NCI-H1417 (cell line): ENCODE data around the gene MRPS27.

ENCODE experiments used
- DNase-seq, 3 experiments: peaks; one replicate each; lab custom pipeline; 2025; lab: John Stamatoyannopoulos, UW

The MRPS27 gene

DNA sequence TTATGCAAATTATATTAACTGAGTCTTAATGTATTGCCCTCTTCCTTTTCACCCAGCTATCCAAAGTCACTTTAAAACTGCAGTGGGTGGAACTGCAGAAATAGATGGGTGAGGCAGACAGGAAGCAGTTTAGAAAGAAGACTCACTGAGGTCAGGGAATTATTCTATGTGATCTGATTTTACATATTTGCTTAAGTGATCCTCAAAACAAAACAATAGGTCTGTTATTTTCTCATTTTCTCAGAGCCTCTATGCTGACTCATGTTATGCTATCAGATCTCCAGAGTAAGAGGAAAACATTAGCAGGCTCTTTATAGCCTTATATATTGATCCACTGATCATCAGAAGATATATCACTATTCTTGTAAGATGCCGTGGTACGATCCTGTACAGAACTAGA, 63.5 kb downstream of the MRPS27 start:
- no peak for DNase-seq

DNA sequence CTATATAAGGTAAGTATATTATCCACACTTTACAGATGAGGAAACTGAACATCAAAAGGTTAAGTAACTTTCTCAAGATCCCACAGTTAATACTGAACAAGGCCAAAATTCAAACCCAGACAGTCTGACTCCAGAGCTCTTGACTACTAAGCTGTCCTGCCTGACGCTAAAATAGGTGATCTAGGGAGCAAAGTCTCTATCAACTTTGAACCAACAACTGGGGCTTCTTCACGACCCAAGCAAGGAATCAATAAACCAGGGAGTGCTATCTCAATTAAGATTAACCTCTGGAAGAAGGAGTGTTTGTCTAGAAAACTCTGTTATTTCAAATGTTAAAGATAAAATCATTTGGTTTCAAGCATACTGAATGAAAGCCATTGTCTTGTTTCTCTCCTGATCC, 64.4 kb downstream of the MRPS27 start:
- DNase-seq = no peak

DNA sequence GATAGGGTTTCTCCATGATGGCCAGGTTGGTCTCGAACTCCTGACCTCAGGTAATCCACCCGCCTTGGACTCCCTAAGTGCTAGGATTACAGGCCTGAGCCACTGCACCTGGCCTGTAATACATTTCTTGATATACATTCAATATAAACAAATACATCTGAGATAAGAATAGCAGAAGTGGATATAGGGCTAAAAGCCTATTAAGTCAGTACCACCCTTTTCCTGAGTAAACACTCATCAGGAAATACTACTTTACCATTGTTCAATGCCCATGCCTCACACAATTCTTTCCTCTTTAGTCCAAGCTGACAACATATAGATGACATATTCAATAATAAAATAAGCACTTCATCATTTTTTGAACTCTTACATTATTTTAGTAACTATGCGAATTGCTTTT, 64.8 kb downstream of the MRPS27 start:
- DNase-seq = peak in 1 of 3 experiments; percentile 36

DNA sequence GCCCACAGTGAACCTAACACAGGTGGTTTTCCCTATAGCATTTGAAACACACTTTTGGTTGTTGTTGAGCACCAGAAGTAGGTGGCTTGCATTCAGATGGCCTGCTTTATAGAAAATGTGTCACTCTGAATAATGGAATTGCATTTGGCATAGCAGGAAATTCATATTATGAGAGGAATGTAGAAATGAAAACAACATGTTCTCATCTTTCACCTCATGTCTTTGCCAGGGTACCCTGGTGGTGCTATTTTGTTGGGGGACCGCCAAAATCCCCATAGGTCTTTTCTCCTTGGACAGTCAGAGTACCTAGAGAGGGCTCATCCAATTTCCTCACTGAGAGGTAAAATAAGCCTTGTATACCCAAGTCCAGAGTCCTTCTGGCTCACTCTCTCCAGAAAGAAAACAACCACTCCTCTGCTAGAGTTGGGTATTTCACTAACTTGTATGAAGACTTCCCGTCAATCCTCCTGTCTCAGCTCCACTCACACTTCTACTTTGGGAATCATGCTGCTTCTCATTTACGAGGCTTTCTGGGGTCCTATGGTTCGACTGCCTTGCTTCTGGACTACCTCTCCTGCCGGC, 67.4 kb downstream of the MRPS27 start:
- DNase-seq = no peak

DNA sequence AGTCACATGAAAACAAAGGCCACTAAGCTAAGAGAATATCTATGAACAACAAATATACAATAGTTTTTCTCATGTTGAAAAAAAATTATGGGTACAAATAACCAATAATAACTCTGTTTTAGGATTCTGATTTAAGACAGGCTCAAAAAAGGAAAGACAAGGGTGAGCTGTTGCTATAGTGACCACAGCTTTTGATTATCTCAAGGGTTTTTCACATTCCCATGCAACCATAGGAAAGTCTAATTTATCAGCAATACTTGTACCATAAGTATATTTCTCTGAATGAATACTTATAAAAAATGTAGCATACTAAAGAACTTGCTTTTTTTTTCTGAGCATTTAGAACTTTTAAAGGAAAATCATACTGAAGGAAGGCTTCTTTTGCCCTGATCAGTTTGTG, 68.0 kb downstream of the MRPS27 start:
- no peak for DNase-seq

DNA sequence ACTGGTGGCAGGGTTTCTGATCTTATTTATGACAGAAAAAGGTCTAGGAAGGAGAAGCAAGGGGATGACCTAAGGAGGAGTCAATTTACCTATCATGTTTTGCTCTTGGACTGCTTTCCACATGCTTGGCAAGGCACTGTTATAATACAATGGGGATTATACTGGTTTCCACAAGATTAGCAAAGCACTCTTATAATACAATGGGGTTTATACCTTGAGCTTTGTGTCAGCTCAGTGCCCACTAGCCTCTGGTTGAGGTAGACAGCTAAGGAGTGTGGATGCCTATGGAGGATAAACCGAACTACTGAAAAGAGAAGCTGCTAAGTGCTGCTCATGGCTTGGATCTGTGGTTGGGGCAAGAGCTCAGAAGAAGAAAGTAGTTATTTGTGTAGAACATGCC, 68.7 kb downstream of the MRPS27 start:
- no peak for DNase-seq

DNA sequence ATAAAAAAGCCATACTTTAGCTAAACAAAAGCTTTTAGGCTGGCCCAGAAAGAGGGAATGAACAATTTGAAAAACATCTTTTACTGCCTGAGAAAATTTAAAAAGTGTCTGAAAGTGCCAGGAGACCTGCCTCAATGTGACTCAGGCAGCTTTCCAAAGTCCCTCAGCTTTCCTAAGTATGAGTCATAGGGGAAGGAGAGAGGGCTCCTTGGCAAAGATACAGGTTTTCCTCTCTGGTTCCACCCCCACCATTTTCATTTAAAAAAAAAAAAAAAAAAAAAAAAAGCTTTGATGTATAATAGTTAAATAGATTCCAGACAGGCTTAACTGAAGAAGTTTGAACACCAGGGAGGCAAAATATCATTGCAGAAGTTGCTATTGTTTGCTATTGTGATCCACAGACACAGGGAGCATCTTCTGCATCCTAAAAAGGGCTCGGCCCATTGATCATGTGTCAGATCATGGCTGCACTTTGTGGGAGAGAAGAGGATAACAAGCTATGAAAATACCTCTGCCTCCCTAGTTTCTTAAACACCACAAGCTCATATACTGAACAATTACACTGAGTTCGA, 71.5 kb downstream of the MRPS27 start:
- DNase-seq = no peak

DNA sequence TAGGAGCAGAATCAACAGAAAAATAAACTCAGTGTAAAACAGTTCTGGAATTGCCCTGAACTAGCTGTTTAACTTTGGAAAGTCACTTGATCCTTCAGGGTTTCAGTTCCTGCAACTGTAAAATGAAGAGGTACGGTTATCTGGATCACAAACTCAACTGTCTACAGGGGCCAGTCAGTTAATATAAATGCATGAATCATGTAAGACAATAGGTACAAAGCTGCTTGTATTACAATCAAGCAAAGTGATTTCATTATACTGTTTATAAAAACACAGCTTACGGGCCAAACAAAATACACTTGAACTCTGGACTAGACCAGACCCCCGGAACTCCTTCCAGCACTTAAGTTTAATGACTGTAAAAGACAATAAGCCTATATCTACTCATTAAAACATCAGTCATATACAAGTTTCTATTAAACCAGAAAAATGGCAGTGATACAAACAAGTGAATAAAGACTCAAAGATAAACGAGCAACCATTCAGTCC, 73.0 kb downstream of the MRPS27 start:
- no peak for DNase-seq

DNA sequence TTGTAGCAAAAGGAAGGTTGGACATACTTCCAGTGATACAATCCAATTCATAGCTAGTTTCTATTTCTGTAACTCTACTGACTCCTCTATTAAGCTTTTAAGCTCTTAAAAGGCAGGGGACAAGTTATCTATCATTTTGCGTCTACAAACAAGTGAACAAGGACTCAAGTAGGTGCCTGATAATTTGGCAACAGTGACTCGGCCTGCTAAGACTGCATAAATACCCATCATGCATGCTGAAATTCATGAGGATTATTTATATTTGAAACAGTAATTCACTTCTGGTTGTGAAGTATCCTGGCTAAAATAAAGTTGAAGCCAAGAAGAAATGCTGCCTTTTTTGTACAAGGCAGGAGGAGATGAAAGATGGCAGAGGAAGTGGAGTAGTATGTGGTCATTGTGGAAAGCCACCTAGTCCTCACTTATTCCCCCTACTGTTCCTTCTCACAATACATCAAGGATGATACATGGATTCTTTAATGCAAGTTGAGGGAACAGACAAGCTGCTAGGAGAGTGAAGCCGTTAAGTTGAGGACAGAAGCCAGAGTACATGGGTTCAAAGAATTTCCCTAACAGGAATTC, 74.0 kb downstream of the MRPS27 start:
- DNase-seq = peak in 2 of 3 experiments; percentile 2 to 46

DNA sequence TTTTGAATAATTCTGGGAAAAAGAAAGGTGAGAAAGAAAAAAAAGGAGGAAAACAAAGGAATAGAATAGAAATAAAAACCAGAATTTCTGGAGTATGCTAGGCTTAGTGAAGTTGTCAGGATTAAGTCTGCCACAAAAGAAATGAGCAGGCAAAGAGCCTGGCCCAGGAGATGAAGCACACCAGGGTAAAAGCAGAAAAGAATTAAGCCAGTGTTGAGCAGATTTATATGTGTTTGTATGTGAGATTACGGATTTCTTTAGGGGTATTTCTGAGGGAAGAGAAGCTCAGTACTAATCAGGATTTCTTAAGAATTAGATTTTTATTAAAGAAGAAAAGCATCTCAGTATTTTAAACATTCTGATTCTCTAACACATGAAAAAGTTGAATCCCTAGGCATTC, 74.5 kb downstream of the MRPS27 start:
- DNase-seq = no peak

DNA sequence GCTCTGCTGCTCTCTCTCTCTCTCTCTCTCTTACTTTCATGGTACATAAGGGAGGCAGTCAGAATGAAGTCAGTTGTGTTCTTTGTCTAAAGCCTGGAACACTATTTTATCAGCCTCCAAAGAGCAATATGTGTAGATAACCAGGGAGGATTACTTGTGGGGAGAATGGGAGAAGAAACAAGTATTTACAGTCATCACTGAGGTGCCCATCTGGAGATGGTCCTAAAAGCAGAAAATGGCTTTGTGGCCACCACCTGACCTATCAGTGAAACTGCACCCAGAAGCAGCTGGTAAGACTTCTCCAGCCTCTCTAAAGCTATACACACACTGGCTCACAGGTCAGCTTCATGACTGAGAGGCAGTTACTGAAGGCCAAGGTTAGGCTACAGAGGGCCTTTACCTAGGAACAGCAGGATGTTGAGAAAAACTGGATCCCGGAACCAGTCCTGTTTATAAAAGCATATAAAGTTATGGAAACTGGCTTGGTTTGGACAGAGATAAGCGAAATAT, 75.1 kb downstream of the MRPS27 start:
- peak; percentile 7 to 66 (median 11) for DNase-seq

DNA sequence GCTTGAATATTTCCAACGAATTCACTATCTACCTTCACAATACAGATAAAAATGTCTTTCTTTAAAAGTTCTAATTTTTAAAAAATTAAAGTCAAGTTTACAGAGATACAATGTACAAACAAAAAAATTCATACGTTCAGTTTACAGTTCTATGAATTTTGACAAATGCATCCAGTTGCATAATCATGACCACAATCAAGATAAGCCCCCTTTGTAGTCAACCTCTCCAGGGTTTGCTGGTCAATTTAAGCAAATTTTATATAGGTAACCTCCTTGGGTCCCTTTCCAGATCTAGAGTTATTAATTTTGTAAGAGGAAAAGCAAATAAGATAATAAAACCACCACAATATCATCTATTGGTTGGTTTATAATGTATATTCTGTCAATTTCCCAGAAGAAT, 76.3 kb downstream of the MRPS27 start:
- no peak for DNase-seq

DNA sequence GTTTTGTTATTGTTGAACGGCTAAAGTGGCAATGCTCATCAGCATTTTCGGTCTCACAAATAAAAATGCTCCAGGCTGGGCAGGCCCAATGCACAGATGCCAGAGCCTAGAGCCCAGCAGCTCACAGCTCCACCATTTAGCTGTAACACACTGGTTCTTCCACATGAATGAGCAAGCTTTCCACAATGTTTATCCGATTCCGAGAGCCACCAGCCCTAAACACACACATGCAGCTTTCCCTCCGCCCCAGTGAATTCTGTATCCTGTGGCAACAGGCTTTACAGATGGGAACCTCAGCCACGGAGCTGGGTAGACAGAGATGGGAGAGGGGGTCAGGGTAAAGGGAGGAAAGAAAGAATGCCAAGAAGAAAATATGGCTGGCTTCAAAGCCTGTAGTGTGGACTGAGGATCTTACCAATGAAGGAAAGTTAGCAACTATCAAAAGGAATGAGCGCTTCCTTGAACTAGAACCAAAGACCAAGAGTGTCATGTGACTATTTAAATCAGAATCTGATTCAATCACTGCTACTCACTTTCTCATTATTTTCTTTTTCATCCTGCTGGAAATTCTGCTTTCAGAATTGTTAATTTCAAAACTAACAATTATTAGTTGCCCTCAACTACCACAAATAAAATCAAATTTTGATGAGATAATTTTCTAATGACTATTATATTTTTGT, 77.1 kb downstream of the MRPS27 start:
- peak in 2 of 3 experiments; percentile 48 to 78 for DNase-seq

DNA sequence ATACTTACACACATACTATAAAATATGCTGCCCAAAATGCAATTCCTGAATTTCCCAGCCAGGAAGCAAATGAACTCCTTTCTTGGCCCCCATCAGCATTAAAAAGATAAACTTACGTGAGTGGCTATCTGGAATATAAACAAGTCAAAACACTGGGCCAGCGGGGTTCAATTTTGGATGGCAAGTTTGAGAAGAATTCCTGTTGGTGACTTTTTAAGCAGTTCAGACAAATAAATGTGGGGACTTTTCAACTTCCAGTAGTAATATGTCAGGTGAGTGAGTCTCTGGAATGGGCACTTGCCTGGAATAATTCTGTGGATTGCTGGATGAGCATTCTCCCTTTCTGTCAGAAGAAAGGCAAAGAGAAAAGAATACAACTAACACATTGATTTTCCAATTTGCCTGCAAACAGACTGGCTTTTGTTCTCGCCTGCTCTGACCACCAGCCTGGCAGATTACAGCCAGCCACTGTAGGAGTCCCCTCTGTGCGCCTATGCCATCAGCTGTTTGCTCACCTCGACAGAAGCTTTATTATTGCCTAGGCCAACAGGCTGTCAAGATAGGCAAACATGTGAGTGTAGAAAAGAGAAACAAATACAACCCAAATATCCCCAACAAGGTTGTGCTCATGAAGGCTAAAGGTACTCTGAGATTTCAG, 78.6 kb downstream of the MRPS27 start:
- DNase-seq = peak in 2 of 3 experiments; percentile 17 to 49

DNA sequence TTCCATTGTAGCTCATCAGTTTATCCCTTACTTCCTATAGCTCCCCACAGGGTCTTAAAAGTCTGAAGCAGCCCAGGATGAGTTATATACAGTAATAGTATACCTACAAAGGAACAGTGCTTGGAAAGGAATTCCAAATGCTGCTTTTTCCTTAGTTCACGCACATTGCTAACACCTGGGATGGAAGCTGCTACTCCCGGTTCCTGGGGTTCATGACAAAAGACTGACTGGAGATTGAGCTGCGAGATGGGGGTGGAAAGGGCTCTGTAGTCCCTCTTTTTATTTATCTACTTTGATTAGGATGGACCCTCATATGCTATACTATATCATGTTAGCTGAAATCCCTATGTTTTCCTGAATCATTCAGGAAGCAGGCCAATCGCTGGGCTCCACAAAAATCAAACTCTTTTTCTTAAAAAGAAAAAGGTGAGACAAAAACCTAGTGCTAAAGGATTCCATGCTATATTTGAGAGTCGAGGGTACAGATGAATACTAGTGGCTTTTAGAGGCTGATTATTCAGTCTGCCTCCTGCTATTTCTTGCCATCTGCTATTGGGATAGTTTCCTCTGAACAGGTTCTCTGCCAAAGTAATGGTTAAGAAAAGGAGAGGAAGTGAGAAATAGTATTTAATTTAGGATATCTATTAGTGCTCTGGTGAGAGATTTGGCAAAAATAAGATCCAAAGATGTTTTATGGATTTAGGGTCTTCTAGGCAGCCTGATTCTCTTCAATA, 81.2 kb downstream of the MRPS27 start:
- DNase-seq = no peak

DNA sequence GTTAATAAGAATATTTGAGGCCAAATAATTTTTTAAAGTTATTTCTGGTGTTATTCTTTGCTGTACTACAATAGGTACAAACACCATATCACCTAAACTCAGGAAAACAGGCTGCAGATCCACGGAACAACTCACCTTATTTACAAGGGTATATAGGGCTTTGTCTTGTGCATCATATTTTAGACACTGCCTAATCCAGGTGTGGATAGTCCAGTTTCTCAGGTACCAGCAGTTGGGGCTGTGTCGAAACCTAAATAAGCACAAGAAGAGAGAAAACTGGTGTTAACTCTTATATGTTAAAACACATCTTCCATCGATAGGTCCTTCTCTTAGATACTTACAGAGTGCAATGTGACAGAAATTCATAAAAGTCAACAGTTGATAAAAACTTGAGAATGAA, 82.2 kb downstream of the MRPS27 start:
- DNase-seq = no peak

DNA sequence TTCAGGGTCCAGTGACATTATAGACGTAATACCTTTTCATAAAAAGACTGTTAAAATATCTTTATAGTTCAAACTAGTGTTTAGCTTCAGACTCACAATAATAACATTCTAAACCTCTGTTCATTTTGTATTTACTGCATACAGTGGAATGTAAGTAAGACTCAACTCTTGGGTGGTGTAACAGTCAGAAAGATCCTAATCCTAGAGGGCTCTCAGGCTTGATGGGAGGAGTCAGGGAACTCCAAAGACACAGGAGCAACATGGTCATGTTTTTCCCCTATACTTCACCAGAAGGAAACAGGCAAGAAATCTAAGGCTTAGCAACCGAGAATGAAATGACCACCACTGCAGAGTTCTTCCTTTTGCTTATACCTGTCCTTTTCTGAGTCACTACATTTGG, 82.6 kb downstream of the MRPS27 start:
- DNase-seq = no peak

DNA sequence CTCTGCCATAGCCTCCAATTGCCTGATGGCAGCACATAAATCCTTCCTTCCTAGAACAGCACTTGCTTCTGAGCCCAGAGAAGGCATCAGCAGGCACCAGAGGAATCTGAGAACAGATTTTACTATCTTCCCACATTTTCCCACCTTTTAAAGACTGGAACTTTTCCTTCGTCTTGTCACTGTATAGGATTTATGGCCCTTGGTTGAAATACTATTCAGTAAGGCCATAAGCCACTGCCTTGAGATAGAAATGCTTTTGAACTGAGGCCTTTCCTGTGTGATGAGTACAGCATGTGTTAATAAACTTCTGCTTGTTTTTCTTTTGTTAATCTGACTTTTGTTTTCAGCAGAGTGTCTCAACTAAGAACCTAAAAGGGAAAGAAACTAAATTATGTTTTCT, 84.3 kb downstream of the MRPS27 start:
- DNase-seq = no peak

DNA sequence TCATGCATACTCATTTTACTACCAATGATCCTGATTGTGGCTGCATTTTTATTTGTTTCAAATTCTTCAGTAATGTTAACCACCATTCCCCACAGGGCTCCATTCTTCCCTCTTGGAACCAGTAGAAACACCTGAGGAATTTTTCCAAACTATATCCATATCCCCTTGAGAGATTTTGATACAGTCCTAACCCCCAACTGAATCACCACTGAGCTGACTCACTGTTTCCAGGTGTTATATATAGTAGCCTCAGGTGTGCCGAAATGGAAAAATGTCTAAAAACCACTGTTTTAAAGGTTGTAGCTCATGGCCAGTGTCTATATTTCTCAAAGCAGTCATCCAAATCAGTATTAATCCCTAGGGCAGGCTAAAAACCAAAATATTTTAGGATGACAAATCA, 85.2 kb downstream of the MRPS27 start:
- DNase-seq = no peak

DNA sequence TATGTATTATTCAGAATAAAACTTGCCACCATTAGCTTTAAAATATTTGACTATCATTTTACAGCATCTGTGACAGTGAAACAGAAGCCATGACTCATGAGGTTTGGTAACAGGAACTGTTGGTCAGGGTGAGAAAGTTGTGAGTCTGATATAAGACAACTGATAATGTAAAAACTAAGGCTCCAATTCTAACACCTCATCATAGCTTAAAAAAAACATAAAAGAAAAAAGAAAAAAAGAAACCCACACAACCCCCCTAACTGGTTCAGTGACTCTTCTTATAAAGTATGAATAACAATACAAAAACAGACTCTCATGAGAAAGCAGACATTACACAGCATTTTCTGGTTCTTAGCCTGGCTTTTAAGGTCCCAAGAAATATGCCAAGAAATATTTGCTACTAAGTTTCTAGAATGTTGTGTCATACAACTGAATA, 85.8 kb downstream of the MRPS27 start:
- DNase-seq = no peak

DNA sequence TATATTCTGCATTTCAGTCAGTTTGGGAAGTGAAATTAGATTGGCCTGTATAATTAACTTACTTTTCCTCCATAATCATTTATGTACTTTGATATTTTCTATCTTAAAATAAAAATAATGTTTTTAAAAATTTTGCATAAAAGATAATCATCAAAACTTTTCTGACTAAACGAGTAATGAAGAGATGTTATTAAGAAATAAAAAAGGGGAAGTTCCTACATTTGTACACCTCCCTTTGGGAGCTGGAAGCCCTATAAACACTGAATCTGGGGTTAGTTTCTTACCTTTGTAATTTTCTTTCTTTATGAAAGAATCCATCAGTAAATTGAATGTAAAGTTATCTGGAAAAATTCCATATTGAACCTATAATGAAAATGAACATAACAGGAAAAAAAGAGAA, 86.2 kb downstream of the MRPS27 start:
- no peak for DNase-seq

DNA sequence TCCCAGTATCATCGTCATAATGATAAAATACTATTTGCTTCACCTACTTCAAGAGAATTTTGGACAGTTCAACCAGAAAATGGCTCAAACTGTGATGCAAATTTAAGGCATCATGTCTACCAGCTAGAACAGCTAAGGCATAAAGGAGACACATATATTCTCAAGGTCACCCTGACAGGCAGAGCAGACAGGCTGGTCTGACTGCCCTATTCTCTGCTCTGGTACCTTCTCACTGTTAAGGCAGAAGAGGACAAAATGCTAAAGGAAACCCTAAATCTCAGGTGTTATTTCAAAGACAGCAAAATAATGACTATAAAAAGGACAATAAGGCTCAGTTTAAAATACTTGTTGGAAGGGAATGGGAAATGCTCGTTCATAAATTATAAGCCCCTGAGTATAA, 87.2 kb downstream of the MRPS27 start:
- no peak for DNase-seq
